Activated T-cell treated with anti-CD3 and anti-CD28 coated beads for 4 hours (primary cell): ENCODE results near the gene MGAT4C.
"Not testable (repeated sequence)": the region's sequence is repeated elsewhere in the genome, so short reads cannot be mapped to it uniquely, and the experiment has no call there.

ENCODE experiments used
- DNase-seq: peaks from one replicate; pipeline ENCODE4 v3.0.0-alpha.2; 2020

The MGAT4C gene

DNA sequence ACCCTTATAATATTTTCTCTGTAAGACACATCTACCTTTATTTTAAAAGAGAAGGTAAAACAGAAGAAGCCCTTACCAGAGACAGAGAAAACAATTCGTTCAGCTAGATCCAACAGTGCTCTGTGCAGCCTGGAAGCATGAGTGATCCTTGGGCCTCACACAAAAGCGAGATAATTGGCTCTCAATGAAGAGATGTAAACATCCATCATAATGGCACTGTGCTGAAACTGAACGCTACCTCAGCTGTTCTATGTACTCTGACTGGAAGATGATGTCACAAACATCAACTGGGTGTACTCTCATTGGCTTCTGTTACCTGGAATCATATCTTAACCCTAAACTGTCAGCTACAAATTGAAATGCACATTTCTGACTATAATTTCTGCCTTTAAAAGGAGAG lies at the start of gene MGAT4C:
MGAT4C (minus strand) TSS at position 229 of the 400 bp plus-strand sequence.
- no peak for DNase-seq

DNA sequence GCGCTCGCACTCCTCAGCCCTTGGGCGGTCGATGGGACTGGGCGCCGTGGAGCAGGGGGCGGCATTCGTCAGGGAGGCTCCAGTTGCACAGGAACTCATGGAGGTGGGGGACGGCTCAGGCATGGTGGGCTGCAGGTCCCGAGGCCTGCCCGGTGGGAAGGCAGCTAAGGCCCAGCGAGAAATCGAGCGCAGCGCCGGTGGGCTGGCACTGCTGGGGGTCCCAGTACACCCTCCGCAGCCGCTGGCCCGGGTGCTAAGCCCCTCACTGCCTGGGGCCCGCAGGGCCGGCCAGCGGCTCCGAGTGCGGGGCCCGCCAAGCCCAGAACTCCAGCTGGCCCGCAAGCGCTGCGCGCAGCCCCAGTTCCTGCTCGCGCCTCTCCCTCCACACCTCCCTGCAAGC lies 40.2 kb upstream of the MGAT4C start:
- not testable (repeated sequence) for DNase-seq

DNA sequence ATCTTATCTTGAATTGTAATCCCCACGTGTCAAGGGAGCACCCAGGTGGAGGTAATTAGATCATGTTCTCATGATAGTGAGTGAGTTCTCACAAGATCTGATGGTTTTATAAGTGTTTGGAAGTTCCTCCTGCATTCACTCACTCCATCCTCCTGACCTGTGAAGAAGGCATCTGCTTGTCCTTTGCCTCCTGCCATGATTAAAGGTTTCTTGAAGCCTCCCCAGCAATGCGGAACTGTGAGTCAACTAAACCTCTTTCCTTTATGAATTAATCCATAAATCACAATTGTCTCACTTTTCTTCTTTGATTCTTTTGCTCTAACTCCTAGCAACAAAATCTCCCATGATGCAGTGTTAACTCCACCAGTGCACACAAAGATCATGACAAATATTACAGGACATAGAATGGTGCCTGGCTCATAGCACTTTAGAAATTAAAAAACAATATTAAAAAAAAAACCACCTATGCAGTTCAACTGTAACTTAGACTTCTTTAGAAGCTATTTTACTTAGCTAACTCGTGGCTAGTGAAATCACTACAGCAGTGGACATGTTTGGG lies 37.6 kb upstream of the MGAT4C start:
- DNase-seq = no peak

DNA sequence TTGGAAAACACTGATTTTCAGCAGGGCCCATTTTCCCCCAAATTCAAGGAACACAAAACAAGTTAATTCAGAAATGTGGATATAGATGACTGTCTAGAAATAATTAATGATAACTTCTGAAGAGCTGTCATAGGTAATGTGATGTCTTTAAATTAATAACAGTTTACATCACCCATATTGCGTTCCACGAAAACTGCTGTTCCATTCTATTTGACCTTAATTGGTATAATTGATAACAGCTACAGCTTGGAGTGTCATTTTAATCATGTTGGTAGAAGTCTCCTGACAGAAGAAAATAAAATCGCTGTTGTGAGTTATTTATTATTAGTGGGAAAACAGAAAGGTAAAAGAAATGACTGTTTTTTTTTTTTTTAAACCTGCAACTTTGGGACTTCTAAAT lies 36.3 kb upstream of the MGAT4C start:
- DNase-seq = no peak

GRCh38 chr12:86290615-86291014 lies 34.4 kb upstream of the MGAT4C start:
- DNase-seq = no peak

DNA sequence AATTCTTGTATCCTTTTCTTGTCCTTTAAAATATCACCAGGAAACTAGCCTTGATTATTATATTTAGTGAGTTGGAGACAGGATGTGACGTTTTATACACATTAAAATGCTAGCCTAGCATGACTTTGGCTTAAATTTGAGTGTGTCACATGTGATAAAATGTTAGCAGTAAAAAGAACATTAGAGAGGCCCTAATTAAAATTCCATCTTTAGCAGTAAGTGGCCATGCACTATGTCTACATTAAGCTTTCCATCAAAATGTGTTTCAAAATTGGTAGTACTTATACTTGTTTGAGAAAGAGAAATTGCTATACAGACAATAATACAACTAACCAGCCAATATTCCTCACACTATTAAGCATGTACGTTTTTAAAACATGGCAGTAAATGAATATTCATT lies 29.9 kb upstream of the MGAT4C start:
- no peak for DNase-seq

DNA sequence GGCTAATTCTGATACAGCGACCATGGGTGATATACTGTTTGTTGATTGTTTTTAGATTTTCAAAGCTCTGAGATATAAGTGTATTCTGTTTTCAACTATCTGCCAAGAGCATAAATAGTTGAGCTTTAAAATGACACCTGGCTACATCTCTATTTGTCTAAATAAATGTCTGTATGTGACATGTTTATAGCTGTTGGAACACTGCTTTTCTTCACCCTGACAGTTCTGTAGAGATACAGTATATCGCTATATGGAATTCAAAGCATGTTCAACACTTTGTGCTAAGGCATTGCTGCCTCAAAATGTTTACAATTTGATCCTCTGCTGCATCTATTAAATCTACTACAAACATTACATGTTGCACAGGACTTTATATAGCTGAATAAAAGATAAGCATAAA lies 27.4 kb upstream of the MGAT4C start:
- no peak for DNase-seq

DNA sequence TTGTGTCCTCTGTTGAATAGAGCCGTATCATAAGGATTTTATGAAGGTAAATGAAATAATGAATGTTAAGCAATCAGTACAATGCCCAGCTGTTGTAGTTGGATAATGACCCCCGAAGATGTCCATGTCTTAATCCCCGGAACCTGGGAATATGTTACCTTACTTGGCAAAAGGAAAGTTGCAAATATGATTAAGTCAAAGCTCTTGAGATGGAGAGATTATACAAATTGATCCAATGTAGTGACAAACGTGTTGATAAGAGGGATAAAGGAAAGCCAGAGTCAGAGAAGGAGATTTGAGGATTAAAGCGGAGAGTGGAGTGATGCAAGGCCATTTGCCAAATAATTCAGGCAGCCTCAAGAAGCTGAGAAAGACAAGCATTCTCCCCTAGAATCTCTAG lies 19.2 kb upstream of the MGAT4C start:
- no peak for DNase-seq

DNA sequence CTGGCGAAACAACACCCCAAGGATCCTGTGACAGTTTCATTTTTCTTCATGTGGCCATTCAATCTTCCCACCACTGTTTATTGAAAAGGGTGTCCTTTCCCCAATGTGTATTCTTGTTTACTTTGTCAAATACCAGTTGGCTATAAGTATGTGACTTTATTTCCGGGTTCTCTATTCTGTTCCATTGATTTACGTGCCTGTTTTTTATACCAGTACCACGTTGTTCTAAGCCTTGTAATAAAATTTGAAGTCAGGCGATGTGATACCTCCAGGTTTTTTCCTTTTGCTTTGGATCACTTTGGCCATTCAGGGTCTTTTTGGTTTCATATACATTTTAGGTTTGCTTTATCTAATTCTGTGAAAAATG lies 9.1 kb upstream of the MGAT4C start:
- no peak for DNase-seq

- DNase-seq = no peak
These were observed 8.5 kb upstream of the MGAT4C start for GRCh38 chr12:86264451-86265328.

GRCh38 chr12:86261578-86261977 lies 5.4 kb upstream of the MGAT4C start:
- no peak for DNase-seq

DNA sequence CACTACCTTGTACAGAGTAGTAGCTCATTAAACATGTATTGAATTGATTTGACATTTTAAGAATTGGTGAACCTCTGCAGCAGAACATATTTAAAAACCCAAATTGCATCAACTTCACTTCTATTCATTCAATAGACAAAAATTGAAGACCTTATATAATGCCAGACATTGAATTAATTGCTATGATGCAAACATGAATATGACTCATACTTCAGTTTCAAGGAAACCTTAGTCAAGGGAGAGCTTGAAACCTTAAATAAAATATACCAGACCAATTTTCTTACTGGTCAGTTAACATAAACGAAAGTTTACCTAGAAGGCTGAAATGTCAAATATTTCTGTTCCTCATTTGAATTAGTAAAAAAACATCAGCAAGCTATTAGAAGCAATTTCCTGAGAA lies 5.0 kb upstream of the MGAT4C start:
- no peak for DNase-seq

DNA sequence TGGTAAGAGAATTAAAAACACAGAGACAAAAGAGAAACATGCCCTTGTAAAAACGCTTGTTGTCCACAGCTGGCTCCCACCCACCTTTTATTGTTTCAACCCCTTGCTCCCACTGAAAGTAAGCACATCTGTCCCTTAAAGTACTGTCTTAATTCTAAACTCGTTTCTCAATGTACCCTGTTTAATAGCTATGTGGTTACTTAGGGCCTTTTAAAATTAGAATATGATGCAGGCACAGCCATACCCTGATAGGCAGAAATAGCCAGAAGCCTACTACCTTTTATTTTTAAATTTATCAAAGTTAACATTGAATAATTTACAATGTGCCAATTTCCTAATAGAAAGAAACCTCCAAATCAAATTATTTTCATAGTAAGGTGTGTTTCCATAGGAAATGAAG lies 4.0 kb upstream of the MGAT4C start:
- no peak for DNase-seq

- DNase-seq = no peak
These were observed 943 bp upstream of the MGAT4C start for GRCh38 chr12:86257134-86257533.

DNA sequence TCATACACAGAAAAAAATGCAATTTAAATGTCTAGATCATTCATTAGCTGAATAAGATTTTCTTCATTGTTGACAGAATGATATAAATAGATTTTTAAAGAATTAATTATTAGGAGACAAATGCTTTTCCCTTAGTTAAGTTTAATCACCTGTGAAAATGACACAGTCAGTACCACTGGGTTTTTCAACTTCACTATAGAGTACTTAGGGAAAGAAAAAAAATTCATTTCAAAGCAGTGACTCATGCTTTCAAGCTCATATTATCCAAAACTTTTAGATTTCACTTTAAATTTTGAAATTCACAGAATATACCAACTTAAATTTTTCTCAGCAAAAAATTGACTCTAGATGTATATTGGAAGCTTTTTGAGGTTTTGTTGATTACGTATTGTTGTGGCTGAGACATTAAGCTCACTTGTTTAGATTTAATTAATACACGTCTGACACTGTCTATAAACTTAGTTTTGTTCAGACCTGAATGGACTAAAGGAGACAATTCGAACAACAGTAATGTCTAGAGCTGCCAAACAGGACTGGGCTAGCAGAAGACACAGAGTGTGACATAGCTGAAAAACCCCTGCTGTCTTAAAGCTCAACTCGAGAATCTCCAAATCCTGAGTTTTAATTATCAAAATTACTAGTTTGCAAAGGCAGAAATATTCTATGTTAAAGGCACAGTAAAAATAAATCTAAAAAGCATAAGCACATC lies 1.6 kb downstream of the MGAT4C start:
- DNase-seq = no peak

DNA sequence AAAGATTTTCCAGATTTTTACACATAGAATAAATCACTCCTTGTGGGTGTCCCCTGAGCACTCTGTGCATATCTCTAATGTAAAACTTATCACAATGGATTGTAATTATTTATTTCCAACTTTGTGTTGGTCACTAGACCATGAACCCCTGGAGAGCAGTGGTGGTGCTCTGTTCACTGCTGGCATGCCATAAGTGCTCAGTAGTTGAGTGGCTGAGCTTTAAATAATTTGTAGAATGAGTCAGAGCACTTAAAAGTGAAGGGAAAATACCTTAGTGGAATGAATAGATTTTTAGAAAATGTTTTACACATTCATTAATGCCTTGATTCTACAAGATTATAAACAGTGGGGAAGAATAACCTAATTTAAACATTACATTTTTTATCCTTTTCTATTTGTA lies 6.3 kb downstream of the MGAT4C start:
- no peak for DNase-seq

DNA sequence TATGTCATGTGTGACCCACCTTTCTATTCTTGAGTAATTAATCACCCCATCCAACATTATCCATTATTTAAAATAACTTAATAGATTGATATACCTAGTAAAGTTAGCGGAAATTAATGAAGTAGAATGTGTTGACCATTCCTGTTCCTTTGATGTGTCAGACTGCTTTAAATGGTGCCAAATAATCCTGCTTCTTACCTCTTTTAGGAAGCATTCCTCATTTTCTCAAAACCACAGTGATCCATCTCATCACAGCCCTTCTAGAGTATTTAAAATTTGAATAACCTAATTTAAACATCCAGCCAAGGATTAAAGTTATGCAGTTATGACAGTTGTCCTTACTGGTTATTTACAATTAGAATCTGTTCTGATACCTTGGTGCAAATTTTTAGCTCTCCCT lies 6.9 kb downstream of the MGAT4C start:
- DNase-seq = no peak

- DNase-seq = no peak
These were observed 8.3 kb downstream of the MGAT4C start for GRCh38 chr12:86247871-86248270.

- no peak for DNase-seq
These were observed 14.6 kb downstream of the MGAT4C start for GRCh38 chr12:86241600-86241999.

- no peak for DNase-seq
These were observed 21.8 kb downstream of the MGAT4C start for GRCh38 chr12:86234316-86234855.

GRCh38 chr12:86233126-86233525 lies 23.1 kb downstream of the MGAT4C start:
- DNase-seq = no peak

- DNase-seq = no peak
These were observed 25.6 kb downstream of the MGAT4C start for GRCh38 chr12:86230516-86231146.

GRCh38 chr12:86229772-86230171 lies 26.4 kb downstream of the MGAT4C start:
- no peak for DNase-seq
